PFSK-1 (cell line): ENCODE data around the gene EHMT2.

Experiments used
- FOXP2 ChIP-seq: optimal IDR thresholded peaks from 2 replicates; pipeline ENCODE3; 2011; ENCODE audit warnings: borderline replicate concordance, control low read depth, inconsistent platforms; ENCODE audit not compliant: insufficient read depth; ENCODE audit errors: extremely low read length, extremely low read depth
- POLR2AphosphoS5 ChIP-seq: IDR thresholded peaks from 2 replicates; pipeline ENCODE4 v1.6.1; 2012; ENCODE audit warnings: low read depth, mild to moderate bottlenecking, control low read depth, low read length, moderate library complexity
- REST ChIP-seq, 2 experiments: IDR thresholded peaks; 2 replicates each; pipeline versions ENCODE4 v1.6.1 to v1.8.0; 2011 to 2012; ENCODE audit warnings: low read depth in 2 of 2, low read length in 2 of 2, control low read depth in 1 of 2, inconsistent platforms in 1 of 2, mild to moderate bottlenecking in 1 of 2, moderate library complexity in 1 of 2; ENCODE audit not compliant: insufficient read depth in 1 of 2
- SIN3A ChIP-seq: IDR thresholded peaks from 2 replicates; pipeline ENCODE4 v1.6.1; 2012; ENCODE audit warnings: mild to moderate bottlenecking, low read length, moderate library complexity, borderline replicate concordance; ENCODE audit not compliant: insufficient read depth
- TAF1 ChIP-seq: IDR thresholded peaks from 2 replicates; pipeline ENCODE4 v1.6.1; 2012; ENCODE audit warnings: low read length, control low read depth, borderline replicate concordance; ENCODE audit not compliant: insufficient read depth

The EHMT2 gene

GRCh38 chr6:31871046-31871659 is 26.3 kb downstream of the EHMT2 start:
- TF ChIP-seq FOXP2: no peak
- no peak for TF ChIP-seq TAF1
- TF ChIP-seq REST (IDR thresholded peaks at IDR 0.05; ENCODE audit: insufficient read depth in 1 of 2, low read depth in 2 of 2, low read length in 2 of 2): no peak
- TF ChIP-seq POLR2AphosphoS5: no peak
- TF ChIP-seq SIN3A: no peak

- TF ChIP-seq POLR2AphosphoS5 (no peak), SIN3A (no peak), FOXP2 (no peak), TAF1 (no peak), REST (IDR thresholded peaks at IDR 0.05; ENCODE audit: insufficient read depth in 1 of 2, low read depth in 2 of 2, low read length in 2 of 2) (no peak)
Observed at GRCh38 chr6:31870385-31870921, 27.0 kb downstream of the EHMT2 start.

- TF ChIP-seq POLR2AphosphoS5: no peak
- TF ChIP-seq REST (IDR thresholded peaks at IDR 0.05; ENCODE audit: insufficient read depth in 1 of 2, low read depth in 2 of 2, low read length in 2 of 2): no peak
- no peak for TF ChIP-seq TAF1
- TF ChIP-seq SIN3A: no peak
- TF ChIP-seq FOXP2: no peak
Observed at GRCh38 chr6:31869343-31869742, 28.2 kb downstream of the EHMT2 start.

GRCh38 chr6:31865205-31866118 is 32.0 kb downstream of the EHMT2 start:
- TF ChIP-seq SIN3A: no peak
- TF ChIP-seq TAF1: no peak
- no peak for TF ChIP-seq POLR2AphosphoS5
- no peak for TF ChIP-seq FOXP2
- no peak for TF ChIP-seq REST (IDR thresholded peaks at IDR 0.05; ENCODE audit: insufficient read depth in 1 of 2, low read depth in 2 of 2, low read length in 2 of 2)
